GM18511 (cell line): Measurements from ENCODE around the gene LDHD.

Experiments used
- ATAC-seq: cut with Tn5 transposase; IDR thresholded peaks from one replicate; pipeline ENCODE4 v1.9.1; 2021; ENCODE audit warnings: mild to moderate bottlenecking, moderate library complexity; ENCODE audit not compliant: unreplicated experiment

LDHD gene

DNA sequence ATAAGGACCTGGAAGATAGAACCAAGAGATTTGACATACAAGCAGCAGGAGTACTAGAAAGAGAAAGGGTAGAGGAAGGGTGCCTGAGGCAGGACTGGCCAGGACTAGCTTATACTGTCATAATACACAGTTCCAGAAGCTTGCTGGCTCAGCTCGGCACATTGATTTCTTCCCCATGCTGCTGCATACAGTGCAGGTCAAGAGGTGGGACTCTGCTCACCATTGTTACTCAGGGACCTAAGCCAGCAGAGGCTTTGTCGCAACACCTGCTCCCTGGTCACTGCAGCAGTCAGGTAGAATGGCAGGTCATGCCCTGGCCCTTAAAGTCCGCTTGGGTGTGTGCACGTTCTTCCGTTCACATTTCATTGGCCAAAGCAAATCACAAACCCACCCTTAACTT is 32.8 kb downstream of the LDHD start:
- ATAC-seq = no peak

- peak; percentile 62 for ATAC-seq
These were observed 35.3 kb downstream of the LDHD start for GRCh38 chr16:75081179-75081859.

DNA sequence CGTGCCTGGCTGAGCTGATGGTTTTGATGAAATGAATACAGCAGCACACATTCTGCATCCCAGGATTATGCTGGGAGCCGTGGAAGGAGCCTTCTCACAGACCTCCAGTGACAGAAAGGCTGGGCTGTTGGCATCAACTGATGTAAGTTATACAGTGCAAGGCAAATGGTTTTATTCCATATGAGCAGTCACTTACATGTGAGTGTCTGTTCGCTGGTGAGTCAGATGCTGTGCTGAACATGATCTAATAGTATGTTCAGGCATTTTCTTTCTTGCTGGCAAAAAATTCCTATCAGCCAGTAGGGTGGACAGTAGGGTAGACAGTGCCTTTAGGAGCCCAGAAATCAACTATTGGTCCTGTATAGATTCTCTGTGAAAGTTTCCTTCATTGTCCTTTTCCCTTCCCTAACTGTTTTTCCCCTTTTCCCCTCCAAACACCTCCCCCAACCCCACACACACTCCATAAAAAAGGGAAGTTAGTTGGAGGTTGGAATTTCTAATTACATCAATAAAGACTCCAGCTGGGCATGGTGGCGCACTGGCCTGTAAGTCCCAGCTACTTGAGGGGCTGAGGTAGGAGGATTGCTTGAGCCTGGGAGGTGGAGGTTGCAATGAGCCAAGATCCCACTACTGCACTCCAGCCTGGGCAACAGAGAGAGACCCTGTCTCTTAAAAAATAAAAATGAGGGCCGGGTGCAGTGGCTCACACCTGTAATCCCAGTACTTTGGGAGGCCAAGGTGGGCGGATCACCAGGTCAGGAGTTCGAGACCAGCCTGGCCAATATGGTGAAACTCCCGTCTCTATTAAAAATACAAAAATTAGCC is 36.2 kb downstream of the LDHD start:
- no peak for ATAC-seq

GRCh38 chr16:75079346-75079926 is 37.1 kb downstream of the LDHD start:
- ATAC-seq = no peak

- no peak for ATAC-seq
These were observed 37.7 kb downstream of the LDHD start for GRCh38 chr16:75078886-75079285.

GRCh38 chr16:75075688-75076268 is 40.8 kb downstream of the LDHD start:
- ATAC-seq = peak; percentile 7

DNA sequence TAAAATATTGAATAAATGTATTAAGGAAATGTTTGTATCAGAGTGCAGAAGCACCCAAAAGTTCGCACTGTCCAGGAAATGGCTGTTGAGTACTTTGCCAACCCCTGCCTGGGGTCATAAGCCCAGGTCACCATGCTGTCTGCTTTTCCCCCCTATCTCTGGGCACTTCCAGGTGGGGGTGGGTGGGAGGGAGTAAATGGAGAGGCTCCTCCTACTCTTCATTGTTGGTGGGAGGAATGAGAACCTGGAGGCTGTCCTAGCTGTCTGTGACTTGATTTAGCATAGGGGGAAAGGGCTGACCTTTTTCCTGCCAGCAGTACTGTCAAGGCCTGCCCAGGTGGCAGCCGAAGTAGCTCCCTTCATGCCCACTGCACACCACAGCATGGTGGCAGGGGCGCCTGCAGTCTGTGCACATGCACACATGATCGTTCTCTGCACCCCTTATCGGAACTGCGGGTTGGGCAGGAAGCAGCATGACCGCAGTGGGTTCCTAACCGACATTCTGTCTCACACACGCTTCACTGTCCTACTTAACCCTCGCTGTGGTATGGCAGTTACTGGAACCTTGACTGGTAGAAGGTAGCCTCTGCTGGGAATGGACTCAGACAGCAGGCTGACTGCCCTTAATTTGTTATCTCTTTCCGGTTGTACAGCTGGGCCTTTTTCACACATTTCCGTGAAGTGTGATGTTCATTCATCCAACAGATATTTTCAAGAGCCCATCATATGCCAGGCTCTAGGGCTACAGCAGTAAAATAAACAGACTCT is 41.5 kb downstream of the LDHD start:
- ATAC-seq = peak; percentile 99

DNA sequence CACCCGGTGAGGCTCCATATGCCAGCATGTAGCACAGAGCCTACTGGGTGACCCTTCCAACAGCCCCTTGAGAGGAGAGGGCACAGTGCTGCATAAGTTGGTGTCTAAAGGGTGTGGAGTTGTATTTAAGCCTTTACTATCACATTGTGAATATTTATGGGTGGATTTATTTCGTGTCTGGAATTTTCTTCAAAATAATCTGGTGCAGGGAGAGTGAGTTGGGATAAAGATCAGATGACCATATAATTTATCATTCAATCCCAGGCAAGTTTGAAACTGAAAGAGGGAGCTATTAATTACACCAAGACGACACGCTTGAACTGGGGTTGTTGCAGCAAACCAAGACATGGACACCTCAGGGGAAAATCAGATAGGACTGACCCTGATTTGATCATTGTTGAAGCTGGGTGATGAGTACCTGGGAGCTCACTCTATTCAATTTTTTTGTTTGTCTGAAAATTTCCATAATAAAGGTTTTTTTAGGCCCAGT is 42.2 kb downstream of the LDHD start:
- ATAC-seq = no peak

GRCh38 chr16:75073545-75074303 is 42.9 kb downstream of the LDHD start:
- no peak for ATAC-seq

DNA sequence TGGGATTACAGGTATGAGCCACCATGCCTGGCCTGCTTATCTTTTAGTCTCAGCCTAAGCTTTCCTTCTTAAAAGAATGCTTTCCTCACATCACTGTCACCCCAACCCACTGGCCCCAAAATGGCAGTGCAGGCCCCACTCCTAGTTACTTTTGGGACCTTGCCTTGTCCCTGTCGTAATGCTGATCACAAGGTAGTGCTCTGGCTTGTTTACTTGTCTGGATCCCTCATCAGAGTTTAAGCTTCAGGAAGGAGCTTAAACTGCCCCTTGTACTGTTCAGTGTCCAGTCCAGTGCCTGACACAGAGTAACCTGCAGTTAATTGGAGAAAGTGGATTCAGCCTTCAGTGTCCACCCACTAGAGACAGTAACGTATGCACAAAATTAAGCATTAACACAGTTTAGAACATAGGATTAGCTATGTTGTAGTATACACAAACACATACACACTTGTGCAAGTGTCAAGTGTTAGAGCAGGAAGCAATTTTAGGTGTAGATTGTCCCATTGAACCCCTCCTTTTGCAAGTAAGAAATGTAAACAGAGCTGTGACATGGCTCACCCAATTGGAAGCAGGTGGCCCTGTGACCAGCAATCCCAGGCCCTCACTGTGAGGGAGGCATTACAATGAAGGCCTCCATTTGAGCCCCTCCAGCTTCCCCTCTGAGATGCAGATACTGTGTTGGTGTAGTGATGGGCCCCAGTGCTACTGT is 44.2 kb downstream of the LDHD start:
- ATAC-seq = no peak

GRCh38 chr16:75071621-75072020 is 45.0 kb downstream of the LDHD start:
- no peak for ATAC-seq

GRCh38 chr16:75070012-75070841 is 46.4 kb downstream of the LDHD start:
- no peak for ATAC-seq

- no peak for ATAC-seq
These were observed 48.2 kb downstream of the LDHD start for GRCh38 chr16:75068085-75069031.

- no peak for ATAC-seq
These were observed 49.6 kb downstream of the LDHD start for GRCh38 chr16:75066861-75067447.

DNA sequence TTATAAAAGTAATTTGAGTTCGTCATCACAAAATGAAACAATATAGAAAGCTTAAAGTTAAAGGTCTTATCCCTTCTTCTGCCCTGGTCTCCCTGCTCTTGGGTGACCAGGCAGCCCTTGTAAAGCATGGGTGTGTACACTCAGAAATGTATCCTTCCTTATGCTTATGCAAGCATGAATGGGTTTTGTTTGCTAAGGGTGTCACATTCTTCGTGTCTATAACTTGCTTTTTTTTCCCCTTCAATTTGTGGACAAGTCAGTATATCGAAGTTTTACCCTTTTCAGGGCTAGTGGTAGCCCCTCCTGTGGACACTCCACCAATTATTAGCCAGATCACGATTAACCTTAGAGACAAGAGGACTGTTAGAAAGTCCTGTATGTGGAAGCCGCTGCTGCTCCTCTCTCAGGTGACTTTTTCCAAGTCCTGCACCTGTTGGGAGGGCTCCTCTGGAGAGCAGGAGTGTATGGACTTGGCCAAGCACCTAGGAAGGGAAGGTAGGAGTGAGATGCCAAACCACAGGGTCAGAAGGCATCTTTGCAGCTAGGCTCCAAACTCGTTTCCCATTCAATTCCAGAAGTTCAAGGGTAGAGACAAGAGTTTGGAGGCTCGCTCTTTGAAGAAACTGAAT is 50.9 kb downstream of the LDHD start:
- no peak for ATAC-seq

DNA sequence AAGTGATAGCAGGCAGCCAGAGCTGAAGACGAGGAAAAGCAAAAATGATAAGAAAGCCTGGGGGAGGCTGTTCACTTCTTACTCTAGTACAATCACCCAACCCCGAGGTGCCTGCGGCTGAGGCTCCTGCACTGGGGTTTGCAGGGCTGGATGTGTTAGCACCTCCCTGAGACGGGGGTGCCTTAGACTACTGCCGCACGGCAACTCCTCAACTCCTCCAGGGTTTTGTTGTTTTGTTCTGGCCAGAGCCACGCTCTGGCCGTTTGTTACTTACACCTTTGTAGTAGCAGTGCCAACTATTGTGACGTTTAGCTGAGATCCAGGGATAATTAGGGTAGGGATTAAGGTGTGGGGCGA is 51.5 kb downstream of the LDHD start:
- no peak for ATAC-seq
